ENCODE measurements around the gene CENPC. TPM values are rescaled to one million over a fixed set of nuclear protein-coding genes. Genes with fewer than 3 reads are reported as not detected.
A peak's percentile ranks its signal among the peaks of the same experiment; 100 is the strongest.

CENPC gene
- total and polyA plus RNA-seq, 2 donors (not counting 1 experiment from before 2014, with no cell fraction given): 7.6 to 15.4 TPM

DNA sequence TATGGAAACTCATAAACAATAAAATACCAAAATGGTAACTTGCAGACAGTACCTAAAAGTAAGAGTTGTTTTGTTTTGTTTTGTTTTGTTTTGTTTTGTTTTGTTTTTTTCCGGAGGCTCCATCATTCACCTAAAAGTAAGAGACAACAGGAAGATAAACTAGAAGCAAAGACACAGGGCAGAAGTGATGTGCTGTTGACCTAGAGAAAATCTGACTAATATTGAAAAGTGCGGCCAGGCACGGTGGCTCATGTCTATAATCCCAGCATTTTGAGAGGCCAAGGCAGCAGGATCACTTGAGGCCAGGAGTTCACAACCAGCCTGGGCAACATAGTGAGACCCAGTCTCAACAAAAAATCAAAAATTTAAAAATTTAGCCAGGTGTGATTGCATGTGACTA is 5.6 kb upstream of the CENPC start:
- H3K4me3 ChIP-seq (replicated peaks in 1 of 4; ENCODE audit: control extremely low read depth in 1 of 4, insufficient read depth in 1 of 4, low read depth in 3 of 4, low read length in 4 of 4): no peak overlapping the region
- H3K9ac ChIP-seq (ENCODE audit: insufficient read depth, low read length): no peak overlapping the region
- no peaks in the 10 kb centered on the region for H3K9me3 ChIP-seq (ENCODE audit: control insufficient read depth, insufficient read depth, low read depth, low read length)
- TF ChIP-seq EZH2 (IDR thresholded peaks at IDR 0.05; ENCODE audit: low read length, missing control alignments) (no peak), CTCF (conservative IDR thresholded peaks at IDR 0.05 in 1 of 2, IDR thresholded peaks at IDR 0.05 in 1 of 2; ENCODE audit: low read depth in 1 of 2, low read length in 2 of 2) (no peak)
- no peaks in the 10 kb centered on the region for H3K36me3 ChIP-seq (ENCODE audit: control insufficient read depth, insufficient read depth, low read length)
- H3K27ac ChIP-seq (ENCODE audit: insufficient read depth, low read length): no peak overlapping the region
- peaks cover 2% of the 10 kb centered on the region for H3K4me1 ChIP-seq (ENCODE audit: control insufficient read depth, extremely low read depth, insufficient read depth, low read length)
- DNase-seq (ENCODE audit: low read depth in 2 of 2): no peak
- H3K4me2 ChIP-seq (ENCODE audit: extremely low read depth, insufficient read depth, low read length): no peak overlapping the region
- H3K79me2 ChIP-seq (ENCODE audit: control insufficient read depth, insufficient read depth, low read length): no peaks in the 10 kb centered on the region
- no peaks in the 10 kb centered on the region for H4K20me1 ChIP-seq (ENCODE audit: control insufficient read depth, extremely low read depth, insufficient read depth, low read length)
- H3K27me3 ChIP-seq (ENCODE audit: control insufficient read depth, insufficient read depth, low read length): no peaks in the 10 kb centered on the region
- no peak overlapping the region for H2AFZ ChIP-seq (ENCODE audit: low read length)

- Histone ChIP-seq H3K9ac (ENCODE audit: insufficient read depth, low read length) (no peak overlapping the region), H3K4me2 (ENCODE audit: extremely low read depth, insufficient read depth, low read length) (no peak overlapping the region), H3K4me1 (ENCODE audit: control insufficient read depth, extremely low read depth, insufficient read depth, low read length) (peaks cover 2% of the 10 kb centered on the region), H3K27ac (ENCODE audit: insufficient read depth, low read length) (no peak overlapping the region), H3K27me3 (ENCODE audit: control insufficient read depth, insufficient read depth, low read length) (no peaks in the 10 kb centered on the region), H3K4me3 (replicated peaks in 1 of 4; ENCODE audit: control extremely low read depth in 1 of 4, insufficient read depth in 1 of 4, low read depth in 3 of 4, low read length in 4 of 4) (no peak overlapping the region), H4K20me1 (ENCODE audit: control insufficient read depth, extremely low read depth, insufficient read depth, low read length) (no peaks in the 10 kb centered on the region), H3K9me3 (ENCODE audit: control insufficient read depth, insufficient read depth, low read depth, low read length) (no peaks in the 10 kb centered on the region), H3K36me3 (ENCODE audit: control insufficient read depth, insufficient read depth, low read length) (no peaks in the 10 kb centered on the region), H2AFZ (ENCODE audit: low read length) (no peak overlapping the region), H3K79me2 (ENCODE audit: control insufficient read depth, insufficient read depth, low read length) (no peaks in the 10 kb centered on the region)
- no peak for DNase-seq (ENCODE audit: low read depth in 2 of 2)
- no peak for TF ChIP-seq EZH2 (IDR thresholded peaks at IDR 0.05; ENCODE audit: low read length, missing control alignments)
- no peak for TF ChIP-seq CTCF (conservative IDR thresholded peaks at IDR 0.05 in 1 of 2, IDR thresholded peaks at IDR 0.05 in 1 of 2; ENCODE audit: low read depth in 1 of 2, low read length in 2 of 2)
Observed at GRCh38 chr4:67550451-67550850, 5.1 kb upstream of the CENPC start.

DNA sequence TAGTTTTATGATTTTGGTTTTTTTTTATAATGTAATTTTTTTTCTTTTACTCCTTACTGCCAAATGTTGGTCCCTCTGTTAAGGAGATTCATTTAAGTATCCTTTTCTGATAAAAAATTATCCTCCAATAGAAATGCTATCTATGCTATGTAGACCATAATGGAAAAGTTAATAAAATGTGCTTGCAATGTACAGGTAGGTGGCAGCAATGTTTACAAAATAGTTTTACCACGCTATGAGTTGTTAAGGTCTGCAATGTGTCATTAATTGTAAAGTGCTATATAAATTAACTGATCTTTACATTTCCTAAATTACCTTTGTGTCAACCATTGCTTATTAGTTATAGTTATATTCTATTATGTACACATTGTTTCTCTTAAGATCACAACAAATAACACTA is 3.8 kb upstream of the CENPC start:
- no peak overlapping the region for H3K4me3 ChIP-seq (replicated peaks in 1 of 4; ENCODE audit: control extremely low read depth in 1 of 4, insufficient read depth in 1 of 4, low read depth in 3 of 4, low read length in 4 of 4)
- no peaks in the 10 kb centered on the region for H3K36me3 ChIP-seq (ENCODE audit: control insufficient read depth, insufficient read depth, low read length)
- peaks cover 8% of the 10 kb centered on the region for H3K79me2 ChIP-seq (ENCODE audit: control insufficient read depth, insufficient read depth, low read length)
- DNase-seq (ENCODE audit: low read depth in 2 of 2): peak; percentile 13 to 23
- no peak overlapping the region for H2AFZ ChIP-seq (ENCODE audit: low read length)
- no peak overlapping the region for H3K27ac ChIP-seq (ENCODE audit: insufficient read depth, low read length)
- H3K9me3 ChIP-seq (ENCODE audit: control insufficient read depth, insufficient read depth, low read depth, low read length): no peaks in the 10 kb centered on the region
- no peak overlapping the region for H3K4me2 ChIP-seq (ENCODE audit: extremely low read depth, insufficient read depth, low read length)
- TF ChIP-seq EZH2 (IDR thresholded peaks at IDR 0.05; ENCODE audit: low read length, missing control alignments) (no peak), CTCF (conservative IDR thresholded peaks at IDR 0.05 in 1 of 2, IDR thresholded peaks at IDR 0.05 in 1 of 2; ENCODE audit: low read depth in 1 of 2, low read length in 2 of 2) (no peak)
- H4K20me1 ChIP-seq (ENCODE audit: control insufficient read depth, extremely low read depth, insufficient read depth, low read length): no peaks in the 10 kb centered on the region
- H3K9ac ChIP-seq (ENCODE audit: insufficient read depth, low read length): no peak overlapping the region
- H3K27me3 ChIP-seq (ENCODE audit: control insufficient read depth, insufficient read depth, low read length): no peaks in the 10 kb centered on the region
- H3K4me1 ChIP-seq (ENCODE audit: control insufficient read depth, extremely low read depth, insufficient read depth, low read length): peaks cover 2% of the 10 kb centered on the region

Data from fibroblast of lung (primary cell).